ENCODE measurements around the gene EIF2AK3. TPM values are rescaled to one million over a fixed set of nuclear protein-coding genes. Genes with fewer than 3 reads are reported as not detected.

EIF2AK3 gene
- total RNA-seq, 1 donor = 25.9 TPM

DNA sequence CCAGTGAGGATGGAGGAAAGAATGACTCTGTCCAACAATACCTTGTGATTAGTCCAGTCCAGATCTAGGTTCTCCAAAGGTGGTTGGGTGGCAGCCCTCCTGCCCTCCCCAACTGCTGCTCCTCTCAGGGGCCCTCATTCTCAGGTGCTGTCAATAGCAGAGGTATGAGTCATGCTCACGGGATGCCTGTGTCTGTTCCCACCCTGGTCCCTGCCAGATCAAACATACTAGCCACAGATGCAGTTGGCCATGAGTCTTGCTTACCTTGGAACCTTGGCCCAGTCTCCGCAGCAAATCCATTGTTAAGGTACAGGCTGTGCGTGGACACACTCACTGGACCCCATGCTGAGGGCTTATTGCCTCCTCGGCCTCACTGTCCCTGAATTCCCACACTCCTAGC is 39.3 kb upstream of the EIF2AK3 start:
- no peak for DNase-seq (ENCODE audit: low read depth)
- no peak overlapping the region for H3K4me3 ChIP-seq (ENCODE audit: low read depth, low read length)
- TF ChIP-seq, protein P1, sequence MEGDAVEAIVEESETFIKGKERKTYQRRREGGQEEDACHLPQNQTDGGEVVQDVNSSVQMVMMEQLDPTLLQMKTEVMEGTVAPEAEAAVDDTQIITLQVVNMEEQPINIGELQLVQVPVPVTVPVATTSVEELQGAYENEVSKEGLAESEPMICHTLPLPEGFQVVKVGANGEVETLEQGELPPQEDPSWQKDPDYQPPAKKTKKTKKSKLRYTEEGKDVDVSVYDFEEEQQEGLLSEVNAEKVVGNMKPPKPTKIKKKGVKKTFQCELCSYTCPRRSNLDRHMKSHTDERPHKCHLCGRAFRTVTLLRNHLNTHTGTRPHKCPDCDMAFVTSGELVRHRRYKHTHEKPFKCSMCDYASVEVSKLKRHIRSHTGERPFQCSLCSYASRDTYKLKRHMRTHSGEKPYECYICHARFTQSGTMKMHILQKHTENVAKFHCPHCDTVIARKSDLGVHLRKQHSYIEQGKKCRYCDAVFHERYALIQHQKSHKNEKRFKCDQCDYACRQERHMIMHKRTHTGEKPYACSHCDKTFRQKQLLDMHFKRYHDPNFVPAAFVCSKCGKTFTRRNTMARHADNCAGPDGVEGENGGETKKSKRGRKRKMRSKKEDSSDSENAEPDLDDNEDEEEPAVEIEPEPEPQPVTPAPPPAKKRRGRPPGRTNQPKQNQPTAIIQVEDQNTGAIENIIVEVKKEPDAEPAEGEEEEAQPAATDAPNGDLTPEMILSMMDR (IDR thresholded peaks at IDR 0.05; ENCODE audit: insufficient read depth, low read depth, low read length) = no peak

DNA sequence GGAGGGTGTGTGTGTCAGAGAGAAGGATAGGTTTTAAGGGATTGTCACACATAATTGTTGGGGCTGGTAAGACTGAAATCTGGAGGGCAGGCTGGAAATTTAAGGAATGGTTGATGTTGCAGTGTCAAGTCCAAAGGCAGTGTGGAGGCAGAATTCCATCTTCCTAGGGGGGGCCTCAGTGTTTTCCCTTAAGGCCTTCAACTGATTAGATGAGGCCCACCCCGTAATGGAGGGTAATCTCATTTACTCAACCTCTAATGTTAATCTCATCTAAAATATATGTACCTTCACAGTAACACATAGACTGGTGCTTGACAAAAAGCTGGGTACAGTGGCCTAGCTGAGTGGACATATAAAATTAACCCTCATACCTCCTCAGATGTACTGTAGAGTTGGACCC is 33.4 kb upstream of the EIF2AK3 start:
- DNase-seq (ENCODE audit: low read depth) = no peak
- TF ChIP-seq, protein P1 (IDR thresholded peaks at IDR 0.05; ENCODE audit: insufficient read depth, low read depth, low read length) = no peak
- H3K4me3 ChIP-seq (ENCODE audit: low read depth, low read length) = no peak overlapping the region

DNA sequence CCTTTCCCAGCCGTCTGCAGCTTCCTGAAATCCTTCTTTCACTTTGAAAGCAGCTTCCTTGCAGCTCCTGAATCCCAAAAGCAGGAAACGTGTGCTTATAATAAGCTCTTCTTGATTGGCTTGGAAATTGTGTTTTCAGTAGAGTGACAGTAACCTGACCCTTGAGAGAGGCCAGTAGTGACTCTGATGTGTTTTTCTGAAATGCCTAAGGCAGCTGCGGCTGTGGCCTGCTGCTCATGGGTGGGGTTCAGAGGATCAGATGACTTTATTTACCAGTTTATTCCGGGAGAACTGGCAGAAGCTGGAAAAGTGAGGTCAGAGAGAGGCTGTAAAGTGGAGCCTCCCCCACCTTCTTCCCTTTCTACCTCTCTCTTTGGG is 32.3 kb upstream of the EIF2AK3 start:
- DNase-seq (ENCODE audit: low read depth) = peak; percentile 95
- peak overlapping the region; percentile 9 for H3K4me3 ChIP-seq (ENCODE audit: low read depth, low read length)
- TF ChIP-seq, protein P1 (IDR thresholded peaks at IDR 0.05; ENCODE audit: insufficient read depth, low read depth, low read length) = no peak

DNA sequence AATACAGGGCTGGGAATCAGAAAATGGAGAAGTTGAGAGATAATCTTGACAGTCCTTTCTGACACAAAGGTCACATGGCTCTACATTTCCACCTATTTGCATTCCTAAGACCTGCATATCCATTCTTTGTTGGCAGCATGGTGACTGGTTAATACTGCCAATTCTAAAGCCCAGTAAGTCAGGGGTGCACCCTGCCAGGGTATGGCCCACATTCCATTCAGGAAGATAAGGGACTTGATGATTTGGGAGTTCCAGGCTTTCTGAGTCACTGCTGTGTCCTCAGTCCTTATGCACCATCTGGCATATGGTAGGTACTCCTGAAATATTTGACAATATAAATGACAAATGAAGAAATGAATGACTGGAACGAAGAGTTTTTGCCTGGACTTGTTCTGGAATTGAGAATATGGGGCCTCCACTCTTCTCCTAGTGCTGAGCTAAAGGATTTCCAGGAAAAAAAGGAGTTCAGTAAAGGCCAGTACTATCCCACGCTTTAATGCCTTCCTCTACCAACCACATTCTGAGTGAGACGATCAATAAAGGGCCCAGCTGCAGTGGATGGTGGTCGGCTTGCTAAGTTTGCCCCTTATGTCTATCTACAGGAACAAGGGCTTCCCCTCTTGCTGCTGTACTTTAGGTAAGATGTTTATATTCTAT is 31.7 kb upstream of the EIF2AK3 start:
- H3K4me3 ChIP-seq (ENCODE audit: low read depth, low read length) = peak overlapping the region; percentile 9

DNA sequence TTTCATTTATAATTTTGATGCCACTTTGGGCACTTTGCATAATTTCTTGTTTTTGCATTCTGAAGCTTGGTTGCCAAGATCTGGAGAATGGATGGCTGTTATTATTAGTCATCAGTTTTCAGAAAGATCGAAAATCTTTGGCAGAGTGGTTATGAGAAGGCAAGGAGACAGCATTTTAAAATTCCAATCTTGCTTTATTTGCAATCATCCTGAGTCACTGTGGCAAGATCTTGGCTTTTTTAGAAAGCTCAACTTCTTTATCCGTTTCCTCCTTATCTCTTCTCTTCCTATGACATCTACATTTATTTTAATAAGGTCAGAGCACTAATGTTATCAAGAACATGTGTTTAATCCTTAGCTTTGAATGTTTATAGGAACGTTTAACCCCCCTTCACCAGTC is 31.1 kb upstream of the EIF2AK3 start:
- no peak overlapping the region for H3K4me3 ChIP-seq (ENCODE audit: low read depth, low read length)
- DNase-seq (ENCODE audit: low read depth) = peak; percentile 57
- TF ChIP-seq, protein P1 (IDR thresholded peaks at IDR 0.05; ENCODE audit: insufficient read depth, low read depth, low read length) = no peak

More for the DNA sequence above, 31.7 kb upstream of the EIF2AK3 start:
- TF ChIP-seq, protein P1 (IDR thresholded peaks at IDR 0.05; ENCODE audit: insufficient read depth, low read depth, low read length) = no peak
- DNase-seq (ENCODE audit: low read depth) = no peak

DNA sequence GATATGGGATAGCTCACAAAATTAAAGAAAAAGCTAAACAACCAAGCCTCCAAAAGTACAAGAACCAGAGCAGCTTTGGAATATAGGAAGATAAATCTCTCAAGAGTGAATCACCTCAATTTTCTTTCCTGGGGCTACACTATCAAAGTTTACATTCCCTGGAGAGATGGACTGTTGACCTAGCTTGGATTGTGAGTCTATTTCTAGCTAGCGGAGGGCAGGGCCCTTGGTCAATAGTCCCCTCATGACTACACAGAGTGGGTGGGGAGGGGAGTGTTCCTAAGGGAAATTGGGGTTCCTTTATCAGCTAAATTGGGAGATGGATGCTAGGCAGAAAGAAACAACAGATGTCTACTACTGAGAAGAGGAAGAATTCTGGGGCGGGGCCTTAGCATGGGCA is 29.9 kb upstream of the EIF2AK3 start:
- TF ChIP-seq, protein P1 (IDR thresholded peaks at IDR 0.05; ENCODE audit: insufficient read depth, low read depth, low read length) = no peak
- peak; percentile 33 for DNase-seq (ENCODE audit: low read depth)
- no peak overlapping the region for H3K4me3 ChIP-seq (ENCODE audit: low read depth, low read length)

DNA sequence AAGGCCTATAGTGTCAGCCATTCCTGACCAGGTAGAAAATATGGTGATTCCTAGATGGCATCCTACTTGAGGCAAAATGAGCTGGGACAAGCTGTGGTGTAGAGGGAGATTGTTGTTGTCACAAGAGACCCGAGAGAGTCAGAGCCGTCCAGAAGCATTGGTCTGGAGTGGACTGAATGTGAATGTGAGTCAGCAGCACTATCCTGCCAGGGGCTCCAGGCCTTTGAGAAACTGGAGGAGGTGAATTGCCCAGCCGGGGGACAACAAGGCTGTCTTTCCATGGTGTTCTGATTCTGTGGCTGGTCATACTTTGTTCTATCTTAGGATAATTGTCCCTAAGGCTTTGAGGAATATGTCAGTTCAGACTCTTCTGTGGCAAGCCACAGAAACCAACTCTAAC is 29.4 kb upstream of the EIF2AK3 start:
- DNase-seq (ENCODE audit: low read depth) = peak; percentile 41
- H3K4me3 ChIP-seq (ENCODE audit: low read depth, low read length) = no peak overlapping the region
- TF ChIP-seq, protein P1 (IDR thresholded peaks at IDR 0.05; ENCODE audit: insufficient read depth, low read depth, low read length) = no peak

Measured in fibroblast of villous mesenchyme (primary cell).